ENCODE data around the gene CTNNA3. TPM values are rescaled to one million over a fixed set of nuclear protein-coding genes. Genes with fewer than 3 reads are reported as not detected.

The CTNNA3 gene
- total and polyA plus RNA-seq, 5 donors from 2014 or later = not detected

- peaks cover 0 to 5% (median 0%) of the 10 kb centered on the region in 4 donors for H3K4me1 Mint-ChIP-seq
Measured at GRCh38 chr10:66799474-66799873, 896.5 kb downstream of the CTNNA3 start.

GRCh38 chr10:66795866-66796265 lies 900.1 kb downstream of the CTNNA3 start:
- Histone ChIP-seq H3K27ac (ENCODE audit: insufficient read depth, low read length, poor library complexity, severe bottlenecking) (no peak overlapping the region), H3K9me3 (ENCODE audit: control insufficient read depth in 2 of 2, low read length in 2 of 2) (no peaks in the 10 kb centered on the region), H3K4me1 (ENCODE audit: control insufficient read depth, insufficient read depth, low read length, poor library complexity, severe bottlenecking) (no peaks in the 10 kb centered on the region), H3K4me3 (ENCODE audit: low read depth, low read length) (no peak overlapping the region), H3K27me3 (ENCODE audit: control insufficient read depth, insufficient read depth, low read length) (no peaks in the 10 kb centered on the region), H3K36me3 (ENCODE audit: control insufficient read depth, insufficient read depth, low read length) (no peaks in the 10 kb centered on the region)
- Mint-ChIP-seq H3K36me3 (no peaks in the 10 kb centered on the region), H3K4me3 (no peak overlapping the region), H3K27ac (no peak overlapping the region), H3K4me1 (peaks cover 0 to 5% (median 0%) of the 10 kb centered on the region in 4 donors), H3K27me3 (no peaks in the 10 kb centered on the region), H3K9me3 (peaks cover 0 to 8% (median 3%) of the 10 kb centered on the region in 7 donors)
- no peak for DNase-seq
- no peak for ATAC-seq (ENCODE audit: low read depth in 2 of 2)

More at GRCh38 chr10:66799474-66799873, 896.5 kb downstream of the CTNNA3 start:
- Histone ChIP-seq H3K4me3 (ENCODE audit: low read depth, low read length) (no peak overlapping the region), H3K27ac (ENCODE audit: insufficient read depth, low read length, poor library complexity, severe bottlenecking) (no peak overlapping the region), H3K36me3 (ENCODE audit: control insufficient read depth, insufficient read depth, low read length) (no peaks in the 10 kb centered on the region), H3K9me3 (ENCODE audit: control insufficient read depth in 2 of 2, low read length in 2 of 2) (no peaks in the 10 kb centered on the region), H3K27me3 (ENCODE audit: control insufficient read depth, insufficient read depth, low read length) (no peaks in the 10 kb centered on the region), H3K4me1 (ENCODE audit: control insufficient read depth, insufficient read depth, low read length, poor library complexity, severe bottlenecking) (no peaks in the 10 kb centered on the region)
- Mint-ChIP-seq H3K27me3 (no peaks in the 10 kb centered on the region), H3K4me3 (no peak overlapping the region), H3K36me3 (no peaks in the 10 kb centered on the region), H3K9me3 (peaks cover 0 to 9% (median 5%) of the 10 kb centered on the region in 7 donors), H3K27ac (no peak overlapping the region)
- ATAC-seq (ENCODE audit: low read depth in 2 of 2) = no peak
- DNase-seq = no peak

GRCh38 chr10:66792441-66792840 lies 903.6 kb downstream of the CTNNA3 start:
- Histone ChIP-seq H3K27me3 (ENCODE audit: control insufficient read depth, insufficient read depth, low read length) (no peaks in the 10 kb centered on the region), H3K4me3 (ENCODE audit: low read depth, low read length) (no peak overlapping the region), H3K4me1 (ENCODE audit: control insufficient read depth, insufficient read depth, low read length, poor library complexity, severe bottlenecking) (no peaks in the 10 kb centered on the region), H3K27ac (ENCODE audit: insufficient read depth, low read length, poor library complexity, severe bottlenecking) (no peak overlapping the region), H3K36me3 (ENCODE audit: control insufficient read depth, insufficient read depth, low read length) (no peaks in the 10 kb centered on the region), H3K9me3 (ENCODE audit: control insufficient read depth in 2 of 2, low read length in 2 of 2) (no peaks in the 10 kb centered on the region)
- Mint-ChIP-seq H3K36me3 (no peaks in the 10 kb centered on the region), H3K4me3 (no peak overlapping the region), H3K9me3 (peaks cover 0 to 13% (median 4%) of the 10 kb centered on the region in 7 donors), H3K27ac (no peak overlapping the region), H3K27me3 (no peaks in the 10 kb centered on the region), H3K4me1 (no peaks in the 10 kb centered on the region)
- DNase-seq (no peak), ATAC-seq (ENCODE audit: low read depth in 2 of 2) (no peak)

GRCh38 chr10:66788178-66788987 lies 907.6 kb downstream of the CTNNA3 start:
- DNase-seq (no peak), ATAC-seq (ENCODE audit: low read depth in 2 of 2) (no peak)
- no peak overlapping the region for H3K27ac Mint-ChIP-seq

GRCh38 chr10:66786709-66787108 lies 909.3 kb downstream of the CTNNA3 start:
- no peaks in the 10 kb centered on the region for H3K9me3 ChIP-seq (ENCODE audit: control insufficient read depth in 2 of 2, low read length in 2 of 2)

More at GRCh38 chr10:66788178-66788987, 907.6 kb downstream of the CTNNA3 start:
- no peaks in the 10 kb centered on the region for H3K27me3 Mint-ChIP-seq
- H3K36me3 ChIP-seq (ENCODE audit: control insufficient read depth, insufficient read depth, low read length) = no peaks in the 10 kb centered on the region
- no peaks in the 10 kb centered on the region for H3K4me1 ChIP-seq (ENCODE audit: control insufficient read depth, insufficient read depth, low read length, poor library complexity, severe bottlenecking)
- H3K9me3 Mint-ChIP-seq = peaks cover 0 to 13% (median 0%) of the 10 kb centered on the region in 7 donors
- H3K27me3 ChIP-seq (ENCODE audit: control insufficient read depth, insufficient read depth, low read length) = no peaks in the 10 kb centered on the region
- H3K4me3 ChIP-seq (ENCODE audit: low read depth, low read length) = no peak overlapping the region
- no peaks in the 10 kb centered on the region for H3K4me1 Mint-ChIP-seq
- no peaks in the 10 kb centered on the region for H3K36me3 Mint-ChIP-seq
- H3K4me3 Mint-ChIP-seq = no peak overlapping the region
- H3K9me3 ChIP-seq (ENCODE audit: control insufficient read depth in 2 of 2, low read length in 2 of 2) = no peaks in the 10 kb centered on the region
- no peak overlapping the region for H3K27ac ChIP-seq (ENCODE audit: insufficient read depth, low read length, poor library complexity, severe bottlenecking)

GRCh38 chr10:66784770-66785169 lies 911.2 kb downstream of the CTNNA3 start:
- Mint-ChIP-seq H3K27ac (no peak overlapping the region), H3K36me3 (no peaks in the 10 kb centered on the region), H3K9me3 (peaks cover 0 to 12% (median 0%) of the 10 kb centered on the region in 7 donors), H3K4me1 (peaks cover 0 to 6% (median 0%) of the 10 kb centered on the region in 4 donors), H3K27me3 (no peaks in the 10 kb centered on the region), H3K4me3 (no peak overlapping the region)
- Histone ChIP-seq H3K27ac (ENCODE audit: insufficient read depth, low read length, poor library complexity, severe bottlenecking) (no peak overlapping the region), H3K27me3 (ENCODE audit: control insufficient read depth, insufficient read depth, low read length) (no peaks in the 10 kb centered on the region), H3K4me3 (ENCODE audit: low read depth, low read length) (no peak overlapping the region), H3K4me1 (ENCODE audit: control insufficient read depth, insufficient read depth, low read length, poor library complexity, severe bottlenecking) (no peaks in the 10 kb centered on the region), H3K9me3 (ENCODE audit: control insufficient read depth in 2 of 2, low read length in 2 of 2) (no peaks in the 10 kb centered on the region), H3K36me3 (ENCODE audit: control insufficient read depth, insufficient read depth, low read length) (no peaks in the 10 kb centered on the region)
- ATAC-seq (ENCODE audit: low read depth in 2 of 2) (no peak), DNase-seq (no peak)

More at GRCh38 chr10:66786709-66787108, 909.3 kb downstream of the CTNNA3 start:
- no peak overlapping the region for H3K27ac Mint-ChIP-seq
- no peak overlapping the region for H3K4me3 ChIP-seq (ENCODE audit: low read depth, low read length)
- ATAC-seq (ENCODE audit: low read depth in 2 of 2) (no peak), DNase-seq (no peak)
- H3K36me3 Mint-ChIP-seq = no peaks in the 10 kb centered on the region
- H3K36me3 ChIP-seq (ENCODE audit: control insufficient read depth, insufficient read depth, low read length) = no peaks in the 10 kb centered on the region
- H3K27ac ChIP-seq (ENCODE audit: insufficient read depth, low read length, poor library complexity, severe bottlenecking) = no peak overlapping the region
- H3K4me1 Mint-ChIP-seq = peaks cover 0 to 6% (median 0%) of the 10 kb centered on the region in 4 donors
- no peaks in the 10 kb centered on the region for H3K27me3 Mint-ChIP-seq
- no peaks in the 10 kb centered on the region for H3K27me3 ChIP-seq (ENCODE audit: control insufficient read depth, insufficient read depth, low read length)
- H3K9me3 Mint-ChIP-seq = peaks cover 0 to 13% (median 4%) of the 10 kb centered on the region in 7 donors
- no peak overlapping the region for H3K4me3 Mint-ChIP-seq
- no peaks in the 10 kb centered on the region for H3K4me1 ChIP-seq (ENCODE audit: control insufficient read depth, insufficient read depth, low read length, poor library complexity, severe bottlenecking)

- Mint-ChIP-seq H3K9me3 (peaks cover 0 to 7% (median 0%) of the 10 kb centered on the region in 7 donors), H3K4me3 (no peak overlapping the region)
Measured at GRCh38 chr10:66783316-66783715, 912.7 kb downstream of the CTNNA3 start.

GRCh38 chr10:66782776-66783175 lies 913.2 kb downstream of the CTNNA3 start:
- Mint-ChIP-seq H3K9me3 (peaks cover 0 to 4% (median 0%) of the 10 kb centered on the region in 7 donors), H3K4me1 (peaks cover 0 to 6% (median 0%) of the 10 kb centered on the region in 4 donors), H3K36me3 (no peaks in the 10 kb centered on the region), H3K27me3 (no peaks in the 10 kb centered on the region), H3K4me3 (no peak overlapping the region), H3K27ac (no peak overlapping the region)
- no peaks in the 10 kb centered on the region for H3K9me3 ChIP-seq (ENCODE audit: control insufficient read depth in 2 of 2, low read length in 2 of 2)
- no peak for ATAC-seq (ENCODE audit: low read depth in 2 of 2)
- H3K27me3 ChIP-seq (ENCODE audit: control insufficient read depth, insufficient read depth, low read length) = no peaks in the 10 kb centered on the region
- H3K36me3 ChIP-seq (ENCODE audit: control insufficient read depth, insufficient read depth, low read length) = no peaks in the 10 kb centered on the region
- DNase-seq = no peak
- no peaks in the 10 kb centered on the region for H3K4me1 ChIP-seq (ENCODE audit: control insufficient read depth, insufficient read depth, low read length, poor library complexity, severe bottlenecking)
- H3K27ac ChIP-seq (ENCODE audit: insufficient read depth, low read length, poor library complexity, severe bottlenecking) = no peak overlapping the region
- no peak overlapping the region for H3K4me3 ChIP-seq (ENCODE audit: low read depth, low read length)

More at GRCh38 chr10:66783316-66783715, 912.7 kb downstream of the CTNNA3 start:
- Histone ChIP-seq H3K9me3 (ENCODE audit: control insufficient read depth in 2 of 2, low read length in 2 of 2) (no peaks in the 10 kb centered on the region), H3K36me3 (ENCODE audit: control insufficient read depth, insufficient read depth, low read length) (no peaks in the 10 kb centered on the region), H3K4me3 (ENCODE audit: low read depth, low read length) (no peak overlapping the region), H3K27ac (ENCODE audit: insufficient read depth, low read length, poor library complexity, severe bottlenecking) (no peak overlapping the region), H3K27me3 (ENCODE audit: control insufficient read depth, insufficient read depth, low read length) (no peaks in the 10 kb centered on the region), H3K4me1 (ENCODE audit: control insufficient read depth, insufficient read depth, low read length, poor library complexity, severe bottlenecking) (no peaks in the 10 kb centered on the region)
- Mint-ChIP-seq H3K4me1 (peaks cover 0 to 6% (median 0%) of the 10 kb centered on the region in 4 donors), H3K36me3 (no peaks in the 10 kb centered on the region), H3K27me3 (no peaks in the 10 kb centered on the region), H3K27ac (no peak overlapping the region)
- ATAC-seq (ENCODE audit: low read depth in 2 of 2) (no peak), DNase-seq (no peak)
